Thyroid gland (tissue), 4 donors: ENCODE results near the gene ELFN1. TPM values are rescaled to one million over a fixed set of nuclear protein-coding genes. Genes with fewer than 3 reads are reported as not detected.

Experiments used
- DNase-seq, 2 donors: peaks; one replicate each; pipeline ENCODE4 v3.0.0-alpha.2; 2019
- H3K27ac ChIP-seq, 3 donors: fragments of 200-600 bp; sonication (generic); 1 replicate in 2 of 3; 2 replicates in 1 of 3; pipeline ENCODE4 v1.5.1; 2016 to 2019; ENCODE audit warnings: mild to moderate bottlenecking in 1 of 3, moderate library complexity in 1 of 3
- H3K27me3 ChIP-seq: fragments of 200-600 bp; sonication (generic); one replicate; pipeline ENCODE4 v1.5.1; 2019
- H3K36me3 ChIP-seq, 2 donors: fragments of 200-600 bp; sonication (generic); one replicate each; pipeline ENCODE4 v1.5.1; 2016 to 2019
- H3K4me1 ChIP-seq, 2 donors: fragments of 200-600 bp; sonication (generic); one replicate each; pipeline ENCODE4 v1.5.1; 2017 to 2019
- H3K4me3 ChIP-seq, 3 donors: fragments of 200-600 bp; sonication (generic); replicated peaks in 1 of 3; 1 replicate in 2 of 3; 2 replicates in 1 of 3; pipeline ENCODE4 v1.5.1; 2016; ENCODE audit warnings: mild to moderate bottlenecking in 1 of 3
- H3K9me3 ChIP-seq: fragments of 200-600 bp; sonication (generic); one replicate; pipeline ENCODE4 v1.5.1; 2017
- POLR2A ChIP-seq, 2 donors: fragments of 450-650 bp; IDR thresholded peaks; one replicate each; pipeline ENCODE4 v1.6.1; 2017; ENCODE audit warnings: antibody characterized with exemption in 2 of 2, mild to moderate bottlenecking in 2 of 2, moderate library complexity in 1 of 2
- WGBS, 2 donors: methylation state at CpG; one replicate each; pipeline ENCODE4 v1.1.5; 2017; 5-methylcytosine and 5-hydroxymethylcytosine counted together
- intact Hi-C: fragments of 100-400 bp; cut with DNase I; formaldehyde crosslinking; loops from one replicate; pipeline ENCODE4 v1.15.1; 2023
- total RNA-seq, 4 donors: library from RNA; depleted of rRNA; stranded (reverse); fragments of >200 nt; gene quantifications; one replicate each; pipeline ENCODE4 v1.2.3, GENCODE V29; 2016
- TF ChIP-seq, protein P1 (sequence below), 6 experiments: fragments of 200-600 bp in 3 of 6; fragments of 450-650 bp in 3 of 6; sonication (generic) in 3 of 6; IDR thresholded peaks; one replicate each; pipeline ENCODE4 v1.5.1; 2016 to 2019; ENCODE audit warnings: antibody characterized with exemption in 6 of 6, mild to moderate bottlenecking in 2 of 6, inconsistent platforms in 1 of 6, moderate library complexity in 1 of 6

ELFN1 gene
- total RNA-seq, 4 donors from 2014 or later: 0.11 to 0.96 (median 0.54) TPM

GRCh38 chr7:1669064-1669951 lies 769 bp upstream of the ELFN1 start:
- Histone ChIP-seq H3K36me3 (no peaks in the 10 kb centered on the region), H3K27me3 (peaks cover 36% of the 10 kb centered on the region), H3K9me3 (no peaks in the 10 kb centered on the region), H3K27ac (no peak overlapping the region), H3K4me3 (peak overlapping the region in 1 of 3 donors; percentile 14), H3K4me1 (peaks cover 28 to 51% of the 10 kb centered on the region in 2 donors)
- no peak for TF ChIP-seq POLR2A (IDR thresholded peaks at IDR 0.05)
- TF ChIP-seq, protein P1, sequence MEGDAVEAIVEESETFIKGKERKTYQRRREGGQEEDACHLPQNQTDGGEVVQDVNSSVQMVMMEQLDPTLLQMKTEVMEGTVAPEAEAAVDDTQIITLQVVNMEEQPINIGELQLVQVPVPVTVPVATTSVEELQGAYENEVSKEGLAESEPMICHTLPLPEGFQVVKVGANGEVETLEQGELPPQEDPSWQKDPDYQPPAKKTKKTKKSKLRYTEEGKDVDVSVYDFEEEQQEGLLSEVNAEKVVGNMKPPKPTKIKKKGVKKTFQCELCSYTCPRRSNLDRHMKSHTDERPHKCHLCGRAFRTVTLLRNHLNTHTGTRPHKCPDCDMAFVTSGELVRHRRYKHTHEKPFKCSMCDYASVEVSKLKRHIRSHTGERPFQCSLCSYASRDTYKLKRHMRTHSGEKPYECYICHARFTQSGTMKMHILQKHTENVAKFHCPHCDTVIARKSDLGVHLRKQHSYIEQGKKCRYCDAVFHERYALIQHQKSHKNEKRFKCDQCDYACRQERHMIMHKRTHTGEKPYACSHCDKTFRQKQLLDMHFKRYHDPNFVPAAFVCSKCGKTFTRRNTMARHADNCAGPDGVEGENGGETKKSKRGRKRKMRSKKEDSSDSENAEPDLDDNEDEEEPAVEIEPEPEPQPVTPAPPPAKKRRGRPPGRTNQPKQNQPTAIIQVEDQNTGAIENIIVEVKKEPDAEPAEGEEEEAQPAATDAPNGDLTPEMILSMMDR (IDR thresholded peaks at IDR 0.05): no peak
- intact Hi-C loops: loop anchor here (10.0 kb wide), 1 partner anchor 675 kb away; no protein-coding TSS in a partner anchor
- DNase-seq: no peak
- WGBS, 2 donors: 9 to 11% methylated on average over 36 to 59 of the region's 68 CpGs

- 18 to 26% methylated on average over 18 to 21 of the region's 26 CpGs for WGBS, 2 donors
- H3K27me3 ChIP-seq: peaks cover 23% of the 10 kb centered on the region
- no peak overlapping the region for H3K4me3 ChIP-seq
- H3K27ac ChIP-seq: no peak overlapping the region
- H3K36me3 ChIP-seq: no peaks in the 10 kb centered on the region
- H3K4me1 ChIP-seq: peaks cover 21 to 37% of the 10 kb centered on the region in 2 donors
- intact Hi-C loops: no loop called here
- TF ChIP-seq, protein P1 (IDR thresholded peaks at IDR 0.05): no peak
- TF ChIP-seq POLR2A (IDR thresholded peaks at IDR 0.05): no peak
- no peak for DNase-seq
- H3K9me3 ChIP-seq: no peaks in the 10 kb centered on the region
Measured at GRCh38 chr7:1670894-1671593, 967 bp downstream of the ELFN1 start.

GRCh38 chr7:1671594-1672451 lies 1.7 kb downstream of the ELFN1 start:
- 58 to 67% methylated on average over 10 to 11 of the region's 13 CpGs for whole genome bisulfite sequencing, 2 donors
- intact Hi-C loops: no loop called here
- Histone ChIP-seq H3K4me1 (peaks cover 16 to 29% of the 10 kb centered on the region in 2 donors), H3K9me3 (no peaks in the 10 kb centered on the region), H3K4me3 (no peak overlapping the region), H3K27me3 (peaks cover 15% of the 10 kb centered on the region), H3K36me3 (no peaks in the 10 kb centered on the region), H3K27ac (no peak overlapping the region)
- TF ChIP-seq, protein P1 (IDR thresholded peaks at IDR 0.05): no peak
- no peak for TF ChIP-seq POLR2A (IDR thresholded peaks at IDR 0.05)
- no peak for DNase-seq

- no peak for TF ChIP-seq POLR2A (IDR thresholded peaks at IDR 0.05)
- TF ChIP-seq, protein P1 (IDR thresholded peaks at IDR 0.05): no peak
- no peaks in the 10 kb centered on the region for H3K9me3 ChIP-seq
- intact Hi-C loops: no loop called here
- H3K4me1 ChIP-seq: peaks cover 10 to 17% of the 10 kb centered on the region in 2 donors
- 71 to 76% methylated on average over 16 to 21 of the region's 23 CpGs for WGBS, 2 donors
- H3K27ac ChIP-seq: no peak overlapping the region
- H3K36me3 ChIP-seq: no peaks in the 10 kb centered on the region
- DNase-seq: no peak
- peaks cover 9% of the 10 kb centered on the region for H3K27me3 ChIP-seq
- H3K4me3 ChIP-seq: no peak overlapping the region
Measured at GRCh38 chr7:1672851-1673486, 2.9 kb downstream of the ELFN1 start.
